EH (cell line): ENCODE results near the gene MRNIP.
"Not testable (repeated sequence)": the region's sequence is repeated elsewhere in the genome, so short reads cannot be mapped to it uniquely, and the experiment has no call there.

Experiments
- DNase-seq: peaks from one replicate; pipeline ENCODE4 v3.0.0-alpha.2; 2015; ENCODE audit warnings: low read depth

Gene MRNIP

DNA sequence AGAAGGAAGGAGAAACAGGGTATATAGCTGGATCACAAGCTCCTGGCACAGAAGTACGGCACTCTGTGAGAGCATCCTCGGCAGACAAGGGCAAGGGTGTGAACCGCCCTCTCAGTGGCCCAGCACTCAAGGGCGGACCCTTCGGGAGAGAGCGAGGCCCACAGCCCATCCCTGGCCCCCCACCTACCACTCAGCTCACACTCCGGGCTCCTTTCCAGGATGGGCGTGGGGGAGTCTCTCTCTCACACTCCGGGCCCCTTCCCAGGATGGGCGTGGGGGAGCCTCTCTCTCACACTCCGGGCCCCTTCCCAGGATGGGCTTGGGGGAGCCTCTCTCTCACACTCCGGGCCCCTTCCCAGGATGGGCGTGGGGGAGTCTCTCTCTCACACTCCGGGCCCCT, 12.9 kb upstream of the MRNIP start:
- not testable (repeated sequence) for DNase-seq

DNA sequence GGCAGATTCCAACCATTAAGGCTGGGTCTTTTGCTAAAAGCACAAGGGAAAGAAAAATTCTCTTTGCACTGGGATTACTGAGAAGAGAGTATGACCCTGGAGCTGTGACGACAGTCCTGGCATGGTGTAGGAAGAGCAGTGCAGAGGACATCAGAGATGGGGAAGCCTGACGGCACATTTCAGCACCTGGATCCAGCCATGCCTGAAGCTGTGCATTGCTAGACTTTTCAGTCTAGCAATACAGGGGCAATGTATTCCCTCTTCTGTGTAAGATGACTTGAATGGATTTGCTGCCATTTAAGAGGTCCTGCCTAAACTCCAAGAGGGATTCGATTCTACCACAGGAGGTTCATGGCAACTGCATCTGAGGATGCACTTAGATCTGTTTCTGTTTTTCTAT, 12.3 kb upstream of the MRNIP start:
- DNase-seq, result no peak

DNA sequence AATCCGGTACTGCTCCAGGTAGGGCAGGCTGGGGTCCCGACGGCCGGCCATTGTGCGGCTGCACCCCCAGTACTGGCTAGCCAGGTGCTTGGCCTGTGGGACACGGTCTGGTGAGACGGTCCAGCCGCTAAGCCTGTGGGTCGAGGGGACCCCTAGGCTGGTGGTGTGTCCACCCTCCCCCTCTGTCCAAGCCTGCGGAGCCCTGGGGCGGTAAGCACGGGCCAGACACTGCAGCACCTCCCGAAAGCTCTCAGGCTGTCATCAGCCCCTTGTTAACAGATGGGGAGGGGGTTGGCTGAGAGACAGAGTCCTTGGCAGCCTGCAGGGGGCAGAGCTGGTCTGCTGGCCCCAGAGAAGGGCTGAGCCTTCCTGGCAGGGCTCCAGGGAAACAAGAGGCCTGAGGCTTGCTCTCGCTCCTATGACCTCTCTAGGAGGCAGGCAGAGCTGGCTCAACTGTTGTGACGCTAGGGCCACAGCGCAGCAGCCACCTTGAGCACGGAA, 11.8 kb upstream of the MRNIP start:
- DNase-seq, result peak; percentile 44

DNA sequence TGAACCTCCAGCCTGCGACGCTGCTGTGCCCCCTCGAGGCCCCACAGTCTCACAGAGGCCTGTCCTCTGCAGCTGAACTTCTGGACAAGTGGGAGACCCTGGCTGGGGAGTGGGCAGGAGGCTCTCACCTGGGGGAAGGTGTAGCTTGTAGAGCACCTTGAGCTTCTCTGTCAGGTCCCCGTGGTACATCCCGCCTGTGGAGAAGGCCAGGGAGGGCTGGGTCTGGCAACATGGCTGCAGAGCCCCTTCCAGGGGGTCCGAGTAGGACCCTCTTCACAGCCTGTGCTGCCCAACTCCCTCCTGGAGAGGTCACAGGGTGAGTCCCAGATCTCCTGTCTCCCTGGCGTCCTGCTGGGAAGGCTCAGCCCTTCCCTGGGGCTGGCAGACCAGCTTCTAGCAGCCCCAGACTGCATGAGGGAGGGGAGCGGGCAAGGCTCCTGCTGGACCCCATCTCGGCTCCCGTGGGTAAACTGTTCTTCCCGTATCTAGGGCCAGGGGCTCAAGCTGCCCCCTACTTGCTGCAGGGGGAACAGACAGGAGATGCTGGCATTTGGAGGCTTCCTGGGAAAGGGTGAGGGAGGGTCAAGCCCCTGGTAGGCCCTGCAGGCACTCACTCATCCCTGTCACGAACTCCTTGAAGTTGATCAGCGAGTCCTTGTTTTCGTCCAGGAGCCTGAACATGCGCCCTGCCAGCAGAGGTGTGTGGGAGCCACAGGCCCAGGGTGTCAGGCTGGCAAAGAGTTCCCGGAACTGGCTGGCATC, 11.2 kb upstream of the MRNIP start:
- no peak for DNase-seq

DNA sequence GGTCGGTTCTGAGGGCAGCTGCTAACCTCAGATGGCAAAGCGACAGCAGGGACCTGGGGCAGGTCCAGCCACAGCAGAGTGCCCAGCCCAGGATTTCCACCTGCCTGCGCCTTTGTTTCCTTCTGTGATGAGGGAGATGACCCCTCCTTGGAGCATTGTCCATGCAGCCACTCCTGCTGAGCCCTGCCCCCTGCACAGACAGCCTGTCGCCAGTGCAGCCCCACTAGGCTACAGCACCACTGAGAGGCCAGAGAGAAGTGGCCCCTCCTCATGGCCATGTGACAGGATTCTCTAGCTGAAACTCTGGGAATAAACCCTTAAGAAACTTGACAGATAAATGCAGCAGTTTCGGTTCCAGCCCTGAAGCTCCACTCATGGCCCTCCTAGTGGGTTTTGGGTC, 10.5 kb upstream of the MRNIP start:
- no peak for DNase-seq

DNA sequence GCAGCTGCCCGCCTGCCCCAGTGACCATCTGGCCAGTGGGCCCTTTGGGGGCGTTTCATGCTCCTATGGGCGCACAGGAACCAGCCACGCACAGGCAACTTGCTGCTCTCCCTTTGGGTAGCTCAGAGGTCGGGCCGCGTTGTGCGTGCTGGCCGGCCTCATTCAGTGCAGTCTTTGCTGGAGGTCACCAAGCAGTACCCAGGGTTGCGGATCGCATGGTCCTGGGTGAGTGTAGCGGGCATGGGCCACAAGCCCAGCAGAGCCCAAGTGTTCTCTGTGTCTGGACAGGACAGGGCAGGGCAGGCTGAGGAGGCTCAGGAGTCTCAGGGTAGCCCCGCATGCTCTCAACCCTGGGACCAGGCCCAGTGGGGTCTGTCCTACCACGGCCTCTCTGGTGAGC, 9.9 kb upstream of the MRNIP start:
- no peak for DNase-seq

GRCh38 chr5:179867476-179867875, 8.9 kb upstream of the MRNIP start:
- no peak for DNase-seq

- no peak for DNase-seq
Observed at GRCh38 chr5:179867079-179867465, 8.5 kb upstream of the MRNIP start.

DNA sequence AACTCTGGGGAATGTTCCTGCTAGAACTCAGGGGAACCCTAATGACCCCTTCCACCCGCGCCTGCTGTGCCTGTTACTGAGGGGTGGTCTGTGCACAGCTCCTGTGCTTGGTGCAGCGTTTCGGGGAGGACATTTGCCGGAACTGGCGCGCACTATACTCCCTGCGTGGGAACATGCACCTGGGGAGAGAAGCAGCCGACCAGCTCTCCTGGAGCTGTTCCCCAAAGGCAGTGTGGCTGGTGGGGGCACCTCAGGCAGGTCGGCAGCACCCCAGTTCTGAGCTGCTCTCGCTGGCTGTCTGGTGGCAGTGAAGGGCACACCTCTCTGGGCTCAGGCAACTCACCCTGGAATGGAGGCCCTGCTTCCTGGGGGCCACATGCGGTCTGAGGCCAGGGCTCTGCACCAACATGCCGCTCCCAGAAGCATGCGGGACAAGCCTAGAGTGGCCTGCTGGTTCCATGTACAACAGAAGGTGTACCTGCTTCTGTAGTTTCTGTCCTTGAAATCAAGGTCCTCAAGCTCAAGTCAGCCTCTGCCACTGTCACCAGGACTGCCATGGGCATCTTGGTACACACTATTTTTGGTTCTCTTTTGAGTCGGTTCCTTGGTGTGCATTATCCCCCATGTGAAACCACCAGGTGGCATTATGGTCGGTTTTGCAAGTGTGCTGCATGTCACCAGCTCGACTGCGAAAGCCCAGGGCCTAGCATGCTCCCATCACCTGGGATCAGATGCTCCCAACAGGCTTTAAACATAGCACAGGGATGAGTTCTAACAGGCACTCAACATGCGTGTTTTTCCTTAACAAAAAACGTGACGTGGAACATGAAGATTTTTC, 7.8 kb upstream of the MRNIP start:
- no peak for DNase-seq

GRCh38 chr5:179865491-179866240, 7.0 kb upstream of the MRNIP start:
- DNase-seq, result no peak

- no peak for DNase-seq
Observed at GRCh38 chr5:179864686-179865085, 6.1 kb upstream of the MRNIP start.

DNA sequence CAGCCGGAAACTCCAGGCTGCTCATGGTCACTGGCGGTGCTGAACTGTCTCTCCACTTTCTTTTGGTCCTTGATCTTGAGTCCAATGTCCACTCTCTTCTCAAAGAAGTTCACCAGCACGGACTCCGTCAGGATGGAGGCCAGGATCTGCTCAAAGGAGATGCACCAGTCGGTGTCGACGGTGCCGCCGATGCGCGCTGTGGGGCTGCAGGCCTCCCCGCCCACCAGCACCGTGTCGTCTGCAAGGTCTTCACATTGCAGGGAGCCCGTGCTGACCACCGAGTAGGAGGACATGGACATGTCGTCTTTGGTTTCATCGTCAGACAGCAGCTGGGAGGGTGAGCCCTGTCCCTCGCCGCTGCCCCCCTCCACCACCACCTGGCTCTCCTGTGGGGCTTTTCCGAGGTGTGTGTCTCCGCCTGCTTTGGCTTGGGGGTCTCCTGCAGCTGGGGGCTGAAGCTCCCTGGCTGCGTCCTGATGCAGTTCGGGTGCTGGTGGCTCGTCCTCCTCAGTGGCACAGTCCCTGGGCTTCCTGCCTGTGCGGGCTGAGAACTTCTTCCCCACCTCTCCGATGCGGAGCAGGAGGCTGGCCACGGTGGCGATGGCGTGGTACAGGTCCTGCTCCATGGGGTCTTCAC, 5.0 kb upstream of the MRNIP start:
- DNase-seq, result no peak

- DNase-seq, result no peak
Observed at GRCh38 chr5:179862891-179863290, 4.3 kb upstream of the MRNIP start.

GRCh38 chr5:179862296-179862695, 3.7 kb upstream of the MRNIP start:
- DNase-seq, result no peak

DNA sequence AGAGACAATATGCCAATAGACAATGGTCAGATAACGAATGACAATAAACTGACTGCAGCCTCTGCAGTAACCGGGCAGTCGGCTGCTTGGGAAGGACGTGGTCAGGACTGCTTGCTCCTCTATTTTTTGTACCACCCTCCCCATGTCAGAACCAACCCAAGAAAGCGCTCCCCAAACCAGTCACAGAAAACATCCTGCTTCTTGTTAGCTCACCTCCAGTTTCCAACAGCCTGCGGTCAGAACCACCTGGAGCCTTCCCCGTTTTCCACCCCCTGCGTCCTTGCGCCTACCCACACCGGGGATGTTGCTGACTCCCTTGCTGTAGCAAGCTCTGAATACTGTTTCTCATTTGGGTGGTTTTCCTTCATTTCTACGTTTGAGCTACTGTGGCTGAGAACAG, 1.7 kb upstream of the MRNIP start:
- no peak for DNase-seq

GRCh38 chr5:179858241-179858585, 404 bp downstream of the MRNIP start:
- peak; percentile 35 for DNase-seq

GRCh38 chr5:179854356-179854755, 4.3 kb downstream of the MRNIP start:
- DNase-seq, result no peak

- DNase-seq, result no peak
Observed at GRCh38 chr5:179852993-179853547, 5.5 kb downstream of the MRNIP start.

DNA sequence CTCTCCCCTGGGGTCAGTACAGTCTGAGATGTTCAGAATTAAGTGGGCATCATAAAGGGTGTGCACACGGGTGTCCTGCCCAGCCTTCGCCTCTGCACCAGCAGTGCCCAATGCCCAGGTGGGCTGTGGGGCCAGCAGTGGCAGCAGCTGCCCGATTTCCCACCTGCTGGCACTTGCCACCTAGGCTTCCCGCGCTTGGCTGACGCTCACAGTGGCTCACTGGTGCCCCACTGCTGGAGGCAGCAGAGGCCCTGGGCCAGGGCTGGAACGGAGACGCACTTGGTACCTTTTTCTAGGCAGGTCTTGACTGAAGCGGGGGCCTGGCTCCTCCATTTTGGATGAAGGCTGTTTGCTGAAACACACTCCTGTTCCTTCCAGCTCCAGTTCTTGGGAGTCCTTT, 17.0 kb downstream of the MRNIP start:
- no peak for DNase-seq

GRCh38 chr5:179840766-179841165, 17.9 kb downstream of the MRNIP start:
- DNase-seq, result no peak

DNA sequence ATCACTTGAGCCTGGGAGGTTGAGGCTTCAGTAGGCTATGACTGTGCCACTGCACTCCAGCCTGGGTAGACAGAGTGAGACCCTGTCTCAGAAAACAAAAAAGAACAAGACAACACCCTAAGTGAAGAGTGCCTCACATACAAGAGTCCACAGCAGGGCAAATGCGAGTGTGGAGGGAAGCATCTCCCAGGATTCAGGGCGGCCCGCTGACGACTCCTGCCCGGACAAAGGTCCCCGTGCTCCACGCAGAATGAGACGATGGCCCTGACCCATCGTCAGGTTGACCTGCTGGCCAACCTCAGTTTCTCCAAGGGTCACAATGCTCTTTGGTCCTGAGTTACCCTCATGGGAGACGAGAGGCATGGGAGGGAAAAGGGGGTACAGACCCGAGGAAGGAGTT, 18.3 kb downstream of the MRNIP start:
- no peak for DNase-seq
